Mesodermal cell (in vitro differentiated cells): Measurements from ENCODE around the gene COQ10A. TPM values are rescaled to one million over a fixed set of nuclear protein-coding genes. Genes with fewer than 3 reads are reported as not detected.
A peak's percentile ranks its signal among the peaks of the same experiment; 100 is the strongest.

Experiments used
- H3K27ac ChIP-seq: 2 replicates; pipeline ENCODE4 v1.7.0; 2013; ENCODE audit warnings: mild to moderate bottlenecking, low read depth, low read length, moderate library complexity; ENCODE audit not compliant: severe bottlenecking
- H3K36me3 ChIP-seq: 2 replicates; pipeline ENCODE4 v1.7.1; 2013; ENCODE audit warnings: mild to moderate bottlenecking, low read length, moderate library complexity; ENCODE audit not compliant: control insufficient read depth, insufficient read depth
- H3K4me1 ChIP-seq: one replicate; pipeline ENCODE4 v1.7.1; 2013; ENCODE audit warnings: mild to moderate bottlenecking, low read length; ENCODE audit not compliant: insufficient read depth, control insufficient read depth, poor library complexity, severe bottlenecking
- H3K4me3 ChIP-seq: 2 replicates; pipeline ENCODE4 v1.7.0; 2013; ENCODE audit warnings: low read length, control low read depth, mild to moderate bottlenecking; ENCODE audit not compliant: insufficient read depth, poor library complexity, severe bottlenecking; ENCODE audit errors: extremely low read depth
- H3K9me3 ChIP-seq: 2 replicates; pipeline ENCODE4 v1.7.1; 2013; ENCODE audit warnings: mild to moderate bottlenecking, low read length, moderate library complexity; ENCODE audit not compliant: control insufficient read depth
- WGBS, 2 experiments: methylation state at CpG; one replicate each; pipeline ENCODE4 v1.1.5; 2013; ENCODE audit warnings: missing lambda C conversion rate in 2 of 2; ENCODE audit not compliant: insufficient coverage in 2 of 2; 5-methylcytosine and 5-hydroxymethylcytosine counted together
- polyA plus RNA-seq, 2 experiments: library from polyadenylated mRNA; stranded (reverse); fragments of 50-300 nt; gene quantifications; one replicate each; pipeline ENCODE4 v1.2.3, GENCODE V29; 2013

Gene COQ10A
- 12.9 TPM for polyA plus RNA-seq (2013, experiment 1 of 2)
- 12.0 TPM for polyA plus RNA-seq (2013, experiment 2 of 2)

GRCh38 chr12:56266693-56267442, at the start of gene COQ10A:
TSS of gene COQ10A (plus strand) at chr12:56266942. CDS start at chr12:56267119, 177 bp downstream.
- WGBS, 2 experiments: 0 to 1% methylated on average over 56 to 64 of the region's 68 CpGs
- no peaks in the 10 kb centered on the region for H3K9me3 ChIP-seq
- peaks cover 25% of the 10 kb centered on the region for H3K36me3 ChIP-seq
- peak within 1 kb of the TSS; percentile 95 for H3K27ac ChIP-seq
- H3K4me3 ChIP-seq: peak within 1 kb of the TSS; percentile 64
- peaks cover 4% of the 10 kb centered on the region for H3K4me1 ChIP-seq

- H3K27ac ChIP-seq: no peak overlapping the region
These were observed 46.9 kb upstream of the COQ10A start for GRCh38 chr12:56219840-56220239.

GRCh38 chr12:56220611-56221231, 46.0 kb upstream of the COQ10A start:
- H3K9me3 ChIP-seq: no peaks in the 10 kb centered on the region
- H3K4me1 ChIP-seq: peaks cover 17% of the 10 kb centered on the region
- peaks cover 34% of the 10 kb centered on the region for H3K36me3 ChIP-seq
- H3K4me3 ChIP-seq: peak overlapping the region; percentile 98
- peak overlapping the region; percentile 99 for H3K27ac ChIP-seq
- 58 to 63% methylated on average over 4 to 6 of the region's 10 CpGs for WGBS, 2 experiments

More at GRCh38 chr12:56219840-56220239, 46.9 kb upstream of the COQ10A start:
- Histone ChIP-seq H3K36me3 (peaks cover 43% of the 10 kb centered on the region), H3K4me1 (peaks cover 14% of the 10 kb centered on the region), H3K4me3 (peak overlapping the region; percentile 98), H3K9me3 (no peaks in the 10 kb centered on the region)
- WGBS, 2 experiments: 90 to 98% methylated on average over 6 of the region's 9 CpGs

- peak overlapping the region; percentile 99 for H3K27ac ChIP-seq
- peaks cover 28% of the 10 kb centered on the region for H3K36me3 ChIP-seq
- 1% methylated on average over 12 to 20 of the region's 21 CpGs for WGBS, 2 experiments
- H3K4me3 ChIP-seq: peak overlapping the region; percentile 98
- H3K4me1 ChIP-seq: peaks cover 17% of the 10 kb centered on the region
- no peaks in the 10 kb centered on the region for H3K9me3 ChIP-seq
These were observed 45.4 kb upstream of the COQ10A start for GRCh38 chr12:56221232-56221756.

- peaks cover 21% of the 10 kb centered on the region for H3K36me3 ChIP-seq
- no peaks in the 10 kb centered on the region for H3K9me3 ChIP-seq
- H3K27ac ChIP-seq: peak within 1 kb of the TSS; percentile 99
- H3K4me3 ChIP-seq: peak within 1 kb of the TSS; percentile 98
- peaks cover 17% of the 10 kb centered on the region for H3K4me1 ChIP-seq
- 33 to 41% methylated on average over 30 to 33 of the region's 42 CpGs for WGBS, 2 experiments
These were observed 44.8 kb upstream of the COQ10A start, which contains the start of gene RNF41 for GRCh38 chr12:56221757-56222530. TSS of gene RNF41 (minus strand) at chr12:56221922. CDS start at chr12:56214047, 7,875 bp downstream.

GRCh38 chr12:56222531-56222895, 44.2 kb upstream of the COQ10A start:
- Histone ChIP-seq H3K36me3 (peaks cover 16% of the 10 kb centered on the region), H3K4me3 (peak overlapping the region; percentile 98), H3K27ac (peak overlapping the region; percentile 99), H3K9me3 (no peaks in the 10 kb centered on the region), H3K4me1 (peaks cover 17% of the 10 kb centered on the region)
- WGBS, 2 experiments: 95% methylated on average over 3 of the region's 4 CpGs; no CpG with 5 or more reads in 1 of the 2 experiments

GRCh38 chr12:56223571-56224101, 43.1 kb upstream of the COQ10A start:
- Histone ChIP-seq H3K27ac (peak overlapping the region; percentile 43), H3K9me3 (no peaks in the 10 kb centered on the region), H3K36me3 (peaks cover 9% of the 10 kb centered on the region), H3K4me1 (peaks cover 17% of the 10 kb centered on the region), H3K4me3 (no peak overlapping the region)
- WGBS, 2 experiments: 67 to 68% methylated on average over 5 to 8 of the region's 15 CpGs

- Histone ChIP-seq H3K36me3 (peaks cover 8% of the 10 kb centered on the region), H3K27ac (peak within 1 kb of the TSS; percentile 43), H3K4me3 (peak within 1 kb of the TSS; percentile 47), H3K4me1 (peaks cover 17% of the 10 kb centered on the region), H3K9me3 (no peaks in the 10 kb centered on the region)
- 3 to 7% methylated on average over 25 to 37 of the region's 41 CpGs for WGBS, 2 experiments
These were observed 42.5 kb upstream of the COQ10A start, which contains the start of gene NABP2 for GRCh38 chr12:56224102-56224701. TSS of gene NABP2 (plus strand) at chr12:56224342. CDS start at chr12:56224857, 515 bp downstream.

GRCh38 chr12:56224954-56225353, 41.8 kb upstream of the COQ10A start:
- Histone ChIP-seq H3K4me1 (peaks cover 17% of the 10 kb centered on the region), H3K36me3 (peaks cover 1% of the 10 kb centered on the region), H3K9me3 (no peaks in the 10 kb centered on the region), H3K4me3 (peak overlapping the region; percentile 47), H3K27ac (no peak overlapping the region)
- 93 to 98% methylated on average over 7 to 10 of the region's 11 CpGs for WGBS, 2 experiments
